ENCODE measurements around the gene C2CD4C. TPM values are rescaled to one million over a fixed set of nuclear protein-coding genes. Genes with fewer than 3 reads are reported as not detected.

C2CD4C gene
- total and polyA plus RNA-seq, 2 of the 13 experiments (the other 11 are each of a cell fraction or from before 2014, with no cell fraction given), result not detected

DNA sequence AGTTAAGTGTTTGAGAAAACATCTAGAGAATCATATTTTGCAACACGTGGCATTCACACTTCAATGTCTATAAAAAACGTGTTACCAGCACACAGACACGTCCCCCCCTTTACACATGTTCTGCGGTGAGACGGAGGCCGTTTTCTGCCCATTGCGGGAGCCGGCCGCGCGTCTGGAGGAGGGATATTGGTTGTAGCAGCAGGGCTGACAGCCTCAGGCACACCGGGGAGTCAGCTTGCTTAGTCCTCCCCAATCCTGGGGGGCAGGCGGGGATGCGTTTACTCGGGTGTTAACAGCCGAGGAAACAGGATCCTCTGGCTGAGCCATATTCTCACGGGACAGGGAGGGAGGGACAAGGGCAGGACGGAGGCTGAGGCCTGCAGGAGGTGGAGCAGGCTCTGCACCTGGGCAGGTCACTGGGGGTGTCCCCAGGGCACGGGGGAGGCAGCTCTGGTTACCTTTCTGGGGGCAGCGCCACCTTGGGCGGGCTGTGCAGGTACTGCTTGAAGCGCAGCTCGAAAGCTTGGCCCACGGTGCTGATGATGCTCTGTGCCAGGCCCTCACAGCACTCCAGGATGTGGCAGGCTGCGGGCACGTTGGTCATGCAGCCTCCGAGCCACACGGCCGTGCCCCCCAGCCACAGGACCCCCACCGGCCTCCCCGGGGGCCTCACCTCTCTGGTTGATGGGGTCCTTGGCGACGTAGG, 26.9 kb upstream of the C2CD4C start:
- Histone ChIP-seq H3K4me2 (ENCODE audit: low read depth, low read length) (no peak overlapping the region), H3K79me2 (ENCODE audit: insufficient read depth, low read length) (no peaks in the 10 kb centered on the region), H4K20me1 (ENCODE audit: insufficient read depth, low read length) (no peaks in the 10 kb centered on the region), H3K27ac (ENCODE audit: extremely low read length, insufficient read depth, low read length) (no peak overlapping the region), H2AFZ (ENCODE audit: low read length) (no peak overlapping the region), H3K9me3 (ENCODE audit: low read length) (peaks cover 5% of the 10 kb centered on the region; the same call in 1 of the 2 replicates), H3K36me3 (replicated peaks in 1 of 2; ENCODE audit: control insufficient read depth in 1 of 2, insufficient read depth in 2 of 2, low read length in 2 of 2) (0 out of 5 replicates have a peak, but pooled peaks cover 1 to 3% of the 10 kb centered on the region in 2 experiments), H3K9ac (ENCODE audit: insufficient read depth, low read depth, low read length) (no peak overlapping the region), H3K27me3 (ENCODE audit: control insufficient read depth in 1 of 2, insufficient read depth in 2 of 2, low read length in 2 of 2) (no peaks in the 10 kb centered on the region), H3K4me3 (replicated peaks in 1 of 3; ENCODE audit: insufficient read depth in 1 of 3, low read depth in 2 of 3, low read length in 3 of 3) (no peak overlapping the region), H3K4me1 (ENCODE audit: insufficient read depth, low read length) (no peaks in the 10 kb centered on the region)
- ATAC-seq (no peak), FAIRE-seq (no peak), DNase-seq (ENCODE audit: low spot score) (no peak)
- TF ChIP-seq ZNF589 (CRISPR knock-in tag; conservative IDR thresholded peaks at IDR 0.05) (no peak), ZNF768 (CRISPR knock-in tag; IDR thresholded peaks at IDR 0.05) (no peak), SP4 (CRISPR knock-in tag; IDR thresholded peaks at IDR 0.05) (no peak)
- TF ChIP-seq, protein P1, sequence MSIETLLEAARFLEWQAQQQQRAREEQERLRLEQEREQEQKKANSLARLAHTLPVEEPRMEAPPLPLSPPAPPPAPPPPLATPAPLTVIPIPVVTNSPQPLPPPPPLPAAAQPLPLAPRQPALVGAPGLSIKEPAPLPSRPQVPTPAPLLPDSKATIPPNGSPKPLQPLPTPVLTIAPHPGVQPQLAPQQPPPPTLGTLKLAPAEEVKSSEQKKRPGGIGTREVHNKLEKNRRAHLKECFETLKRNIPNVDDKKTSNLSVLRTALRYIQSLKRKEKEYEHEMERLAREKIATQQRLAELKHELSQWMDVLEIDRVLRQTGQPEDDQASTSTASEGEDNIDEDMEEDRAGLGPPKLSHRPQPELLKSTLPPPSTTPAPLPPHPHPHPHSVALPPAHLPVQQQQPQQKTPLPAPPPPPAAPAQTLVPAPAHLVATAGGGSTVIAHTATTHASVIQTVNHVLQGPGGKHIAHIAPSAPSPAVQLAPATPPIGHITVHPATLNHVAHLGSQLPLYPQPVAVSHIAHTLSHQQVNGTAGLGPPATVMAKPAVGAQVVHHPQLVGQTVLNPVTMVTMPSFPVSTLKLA (IDR thresholded peaks at IDR 0.05), result peak; percentile 79
- BruUV-seq (replicated peaks), result no TSS peak
- in situ Hi-C loops (cut with HindIII; ENCODE audit: extremely low pct_ligation_motif_present, low pct_unique_long_range_greater_than_20kb) (no loop called here), intact Hi-C loops (cut with micrococcal nuclease; ENCODE audit: unreplicated experiment) (no loop called here)
- POLR2A ChIA-PET, result no interaction called here
- WGBS (ENCODE audit: low lambda C conversion rate), result 83% methylated on average over 19 of the region's 33 CpGs
- CTCF ChIA-PET (ENCODE audit: low intra/inter-chr PET ratio, low total read pairs), result no interaction called here

DNA sequence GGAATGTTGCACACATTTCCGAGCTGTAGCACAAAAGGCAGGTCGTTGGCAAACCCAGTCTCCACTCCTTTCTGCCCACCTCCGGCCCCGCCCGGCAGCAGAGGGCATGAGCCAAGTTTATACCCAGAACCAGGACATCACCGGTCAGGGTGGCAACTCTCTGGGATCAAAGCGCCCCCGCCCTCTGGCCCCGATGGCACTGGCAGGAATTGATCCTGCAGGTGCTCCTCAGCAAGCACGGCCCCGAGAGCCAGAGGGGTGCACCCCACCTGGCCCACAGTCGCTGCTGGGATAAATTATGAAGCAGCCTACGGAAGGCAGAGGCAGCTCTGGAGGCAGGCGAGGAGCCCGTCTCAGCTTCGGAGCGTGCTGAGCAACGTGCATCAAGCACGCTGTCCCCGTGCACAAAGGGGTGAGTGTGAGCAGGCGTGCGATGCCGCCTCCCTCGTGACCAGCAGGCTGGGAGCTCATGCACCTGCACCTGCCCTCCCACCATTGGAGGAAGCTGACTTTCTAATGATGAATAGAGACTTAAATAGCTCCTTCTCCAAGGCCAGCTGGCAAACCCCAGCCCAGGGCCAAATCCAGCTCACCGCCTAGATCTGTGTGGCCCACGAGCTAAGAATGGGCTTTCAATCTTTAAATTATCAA, 26.2 kb upstream of the C2CD4C start:
- H4K20me1 ChIP-seq (ENCODE audit: insufficient read depth, low read length), result no peaks in the 10 kb centered on the region
- H3K79me2 ChIP-seq (ENCODE audit: insufficient read depth, low read length), result no peaks in the 10 kb centered on the region
- H2AFZ ChIP-seq (ENCODE audit: low read length), result no peak overlapping the region
- H3K4me2 ChIP-seq (ENCODE audit: low read depth, low read length), result no peak overlapping the region
- TF ChIP-seq ZNF841 (CRISPR knock-in tag; IDR thresholded peaks at IDR 0.05; ENCODE audit: borderline replicate concordance), result no peak
- TF ChIP-seq, protein P2, sequence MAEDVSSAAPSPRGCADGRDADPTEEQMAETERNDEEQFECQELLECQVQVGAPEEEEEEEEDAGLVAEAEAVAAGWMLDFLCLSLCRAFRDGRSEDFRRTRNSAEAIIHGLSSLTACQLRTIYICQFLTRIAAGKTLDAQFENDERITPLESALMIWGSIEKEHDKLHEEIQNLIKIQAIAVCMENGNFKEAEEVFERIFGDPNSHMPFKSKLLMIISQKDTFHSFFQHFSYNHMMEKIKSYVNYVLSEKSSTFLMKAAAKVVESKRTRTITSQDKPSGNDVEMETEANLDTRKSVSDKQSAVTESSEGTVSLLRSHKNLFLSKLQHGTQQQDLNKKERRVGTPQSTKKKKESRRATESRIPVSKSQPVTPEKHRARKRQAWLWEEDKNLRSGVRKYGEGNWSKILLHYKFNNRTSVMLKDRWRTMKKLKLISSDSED (CRISPR knock-in tag; IDR thresholded peaks at IDR 0.05), result no peak
- TF ChIP-seq FOSL2 (CRISPR knock-in tag; IDR thresholded peaks at IDR 0.05), result no peak
- TF ChIP-seq ZNF225 (CRISPR knock-in tag; IDR thresholded peaks at IDR 0.05), result no peak
- no peak overlapping the region for H3K27ac ChIP-seq (ENCODE audit: extremely low read length, insufficient read depth, low read length)
- no peak overlapping the region for H3K9ac ChIP-seq (ENCODE audit: insufficient read depth, low read depth, low read length)
- ATAC-seq (no peak), DNase-seq (ENCODE audit: low spot score) (no peak), FAIRE-seq (no peak)
- 82% methylated on average over 16 of the region's 26 CpGs for WGBS (ENCODE audit: low lambda C conversion rate)
- intact Hi-C loops (cut with micrococcal nuclease; ENCODE audit: unreplicated experiment), result no loop called here
- peaks cover 5% of the 10 kb centered on the region; the same call in 1 of the 2 replicates for H3K9me3 ChIP-seq (ENCODE audit: low read length)
- no peak overlapping the region for H3K4me3 ChIP-seq (replicated peaks in 1 of 3; ENCODE audit: insufficient read depth in 1 of 3, low read depth in 2 of 3, low read length in 3 of 3)
- POLR2A ChIA-PET, result no interaction called here
- CTCF ChIA-PET (ENCODE audit: low intra/inter-chr PET ratio, low total read pairs), result no interaction called here
- BruUV-seq (replicated peaks), result no TSS peak
- H3K4me1 ChIP-seq (ENCODE audit: insufficient read depth, low read length), result no peaks in the 10 kb centered on the region
- no peaks in the 10 kb centered on the region for H3K27me3 ChIP-seq (ENCODE audit: control insufficient read depth in 1 of 2, insufficient read depth in 2 of 2, low read length in 2 of 2)
- 0 out of 5 replicates have a peak, but pooled peaks cover 1 to 3% of the 10 kb centered on the region in 2 experiments for H3K36me3 ChIP-seq (replicated peaks in 1 of 2; ENCODE audit: control insufficient read depth in 1 of 2, insufficient read depth in 2 of 2, low read length in 2 of 2)
- in situ Hi-C loops (cut with HindIII; ENCODE audit: extremely low pct_ligation_motif_present, low pct_unique_long_range_greater_than_20kb), result no loop called here
